GM21367 (cell line): Measurements from ENCODE around the gene CFAP77.
"Not testable (repeated sequence)": the region's sequence is repeated elsewhere in the genome, so short reads cannot be mapped to it uniquely, and the experiment has no call there.

Experiments used
- ATAC-seq: cut with Tn5 transposase; IDR thresholded peaks from one replicate; pipeline ENCODE4 v1.9.1; 2021; ENCODE audit not compliant: unreplicated experiment

Gene CFAP77

DNA sequence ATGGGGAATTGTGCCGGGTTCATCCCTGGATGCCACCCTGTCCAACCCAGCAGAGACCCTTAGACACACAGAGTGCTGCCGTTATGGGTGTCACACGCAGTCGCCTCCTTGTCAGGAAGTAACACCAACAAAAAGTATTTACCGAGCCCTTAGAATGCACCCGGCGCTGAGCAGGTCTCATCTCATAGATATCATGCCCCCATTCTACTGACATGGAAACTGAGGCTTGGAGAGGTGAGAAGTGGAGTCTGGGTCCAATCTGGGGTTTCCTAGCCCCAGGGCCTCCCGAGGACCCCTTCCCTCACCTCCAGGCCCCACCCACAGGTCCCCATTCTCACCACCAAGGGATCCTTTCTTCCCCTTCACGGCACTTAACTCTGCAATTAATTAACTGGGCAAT lies 135.6 kb downstream of the CFAP77 start:
- no peak for ATAC-seq

DNA sequence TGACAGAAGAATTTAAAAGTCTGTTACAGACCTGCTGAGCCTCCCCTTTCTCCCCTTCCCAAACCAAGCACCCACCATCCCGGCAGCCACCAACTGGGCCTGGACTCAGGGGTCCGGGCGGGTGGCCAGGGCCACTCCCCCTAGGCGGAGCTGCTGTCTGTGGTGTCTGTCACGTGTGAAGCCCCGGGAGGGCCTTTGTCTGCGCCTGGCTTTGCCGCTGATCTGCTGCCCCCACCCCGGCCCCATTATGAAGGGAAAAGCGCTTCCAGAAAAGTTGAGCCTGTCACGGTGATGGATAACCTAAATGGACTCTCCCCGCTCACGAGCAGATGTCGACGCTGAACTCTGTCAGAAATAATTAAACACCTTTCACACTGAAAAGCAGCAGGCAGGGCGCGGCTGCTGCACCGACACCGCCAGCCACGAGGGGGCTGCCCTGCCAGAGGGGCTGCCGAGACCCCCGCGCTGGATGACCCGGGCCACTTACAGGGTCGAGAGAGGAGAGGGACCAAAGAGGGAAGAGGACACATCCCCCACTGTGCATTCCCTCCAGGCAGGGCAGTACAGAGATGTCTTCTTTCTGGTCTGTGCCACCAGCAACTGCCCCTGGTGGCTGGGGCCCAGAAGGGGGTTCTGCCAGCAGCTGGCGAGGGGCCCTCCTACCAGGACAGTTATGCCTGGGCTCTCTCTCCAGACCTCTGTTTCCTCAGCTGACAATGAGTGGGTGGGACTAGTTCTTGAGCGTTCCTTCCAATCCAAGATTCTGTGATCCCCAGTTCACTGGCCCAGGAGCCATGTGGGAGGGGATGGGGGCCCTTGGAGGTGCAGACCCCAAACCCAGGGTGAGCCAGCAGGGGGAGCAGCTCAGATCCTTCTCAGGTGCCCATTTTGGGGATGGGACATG lies 136.4 kb downstream of the CFAP77 start:
- no peak for ATAC-seq

DNA sequence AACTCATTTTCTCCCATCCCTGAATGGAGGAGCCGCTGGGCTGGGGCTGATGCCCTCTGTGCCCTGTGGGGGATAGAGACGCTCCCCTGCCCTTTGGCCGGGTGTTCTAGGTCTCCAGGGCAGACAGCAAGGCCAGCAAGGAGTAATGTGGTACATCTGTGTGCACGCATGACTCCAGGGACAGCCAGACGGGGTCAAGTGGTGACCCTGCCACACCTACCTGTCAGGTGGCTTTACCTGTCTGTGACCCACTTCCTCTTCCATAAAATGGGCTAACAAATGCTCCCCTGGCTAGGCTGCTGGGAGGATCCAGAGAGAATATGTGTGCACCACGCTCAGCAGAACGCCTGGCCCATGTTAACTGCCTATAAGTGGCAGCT lies 137.0 kb downstream of the CFAP77 start:
- no peak for ATAC-seq

DNA sequence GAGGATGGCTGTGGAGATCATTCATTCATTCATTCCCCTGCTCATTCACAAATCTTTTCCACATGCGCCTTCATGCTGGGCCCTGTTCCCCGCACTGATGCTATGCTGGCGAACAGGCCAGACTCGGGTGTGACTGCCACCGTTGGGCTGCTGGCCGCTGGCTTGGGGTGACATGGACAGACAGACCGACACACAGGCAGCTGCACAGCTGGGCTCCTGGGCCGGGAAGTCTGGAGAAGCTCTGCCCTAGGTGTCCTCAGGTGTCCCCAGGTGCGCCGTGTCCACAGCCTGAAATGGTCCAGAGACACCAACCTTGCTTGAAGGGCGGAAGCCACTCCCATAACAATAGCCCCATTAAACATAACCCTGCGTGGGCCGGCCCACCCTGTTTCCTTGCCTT lies 137.4 kb downstream of the CFAP77 start:
- no peak for ATAC-seq

DNA sequence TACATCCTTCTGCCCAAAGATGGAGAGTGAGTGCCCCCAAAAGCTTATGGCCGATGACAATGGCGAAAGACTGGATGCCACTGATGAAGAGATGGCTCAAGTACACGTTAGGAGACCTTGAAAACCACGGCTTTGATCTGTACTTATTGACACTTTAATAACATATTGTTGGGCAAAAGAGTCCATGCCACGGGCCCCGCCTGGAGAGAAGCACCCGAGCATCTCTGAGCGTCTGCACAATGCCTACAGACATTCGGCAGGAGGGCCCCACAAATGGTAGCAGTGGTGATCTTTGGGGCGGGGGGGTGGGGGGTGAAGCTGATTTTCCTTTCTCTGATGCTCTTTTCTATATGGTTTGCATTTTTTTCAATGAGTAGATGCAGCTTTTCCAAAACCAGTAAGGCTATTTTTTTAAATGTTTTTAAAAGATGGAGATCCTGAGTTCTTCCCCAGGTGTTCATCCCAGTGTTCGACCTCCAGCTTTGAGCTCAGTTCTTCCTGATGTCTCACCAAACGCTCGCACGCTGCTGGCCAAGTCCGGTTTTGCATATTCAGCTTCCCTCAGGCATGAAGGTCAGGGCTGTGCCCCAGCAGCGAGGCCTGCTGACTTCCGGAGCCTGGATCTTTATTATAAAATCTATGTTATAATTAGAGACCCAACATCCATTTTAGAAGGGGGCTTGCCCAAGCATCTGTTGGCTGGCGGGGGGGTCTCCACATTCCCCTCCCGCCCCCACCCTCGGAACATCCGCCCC lies 138.1 kb downstream of the CFAP77 start:
- ATAC-seq, result no peak

DNA sequence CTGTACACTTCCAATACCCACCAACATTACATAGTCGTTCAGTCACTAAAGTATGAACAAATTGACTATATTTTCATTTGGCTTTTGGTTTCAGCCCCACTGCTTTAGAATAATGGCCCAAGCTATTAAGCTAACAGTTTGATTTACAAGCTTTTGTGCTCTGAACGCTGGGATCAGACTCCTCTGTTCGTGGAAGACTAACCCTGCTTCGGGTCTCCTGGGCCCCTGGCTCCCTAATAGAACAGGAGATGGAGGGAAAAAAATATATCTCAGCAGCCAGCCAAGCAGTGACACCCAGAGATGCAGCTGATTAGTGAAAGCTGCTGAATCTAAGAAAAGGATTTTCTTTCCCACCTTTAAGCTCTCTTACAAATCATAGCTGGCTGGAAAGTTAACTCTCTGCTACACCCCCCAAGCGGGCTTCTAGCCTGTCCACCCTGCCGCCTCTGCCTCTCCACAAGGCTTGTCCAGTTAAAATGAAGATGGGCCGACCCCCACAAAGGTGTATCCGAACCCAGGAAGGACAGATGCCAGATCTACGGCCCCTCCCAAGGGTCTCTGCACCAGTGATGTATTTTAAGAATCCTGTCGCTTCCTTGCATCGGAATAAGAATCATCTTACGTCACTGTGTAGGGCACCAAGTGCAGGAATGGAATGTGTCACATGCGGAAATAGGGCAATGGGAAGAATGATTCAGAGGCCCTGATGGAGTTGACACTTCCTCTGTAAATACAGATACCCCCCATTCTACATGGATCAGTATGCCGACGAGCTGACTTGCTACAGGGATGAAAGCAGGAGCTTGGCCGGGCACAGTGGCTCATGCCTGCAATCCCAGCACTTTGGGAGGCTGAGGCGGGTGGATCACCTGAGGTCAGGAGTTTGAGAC lies 139.0 kb downstream of the CFAP77 start:
- no peak for ATAC-seq

DNA sequence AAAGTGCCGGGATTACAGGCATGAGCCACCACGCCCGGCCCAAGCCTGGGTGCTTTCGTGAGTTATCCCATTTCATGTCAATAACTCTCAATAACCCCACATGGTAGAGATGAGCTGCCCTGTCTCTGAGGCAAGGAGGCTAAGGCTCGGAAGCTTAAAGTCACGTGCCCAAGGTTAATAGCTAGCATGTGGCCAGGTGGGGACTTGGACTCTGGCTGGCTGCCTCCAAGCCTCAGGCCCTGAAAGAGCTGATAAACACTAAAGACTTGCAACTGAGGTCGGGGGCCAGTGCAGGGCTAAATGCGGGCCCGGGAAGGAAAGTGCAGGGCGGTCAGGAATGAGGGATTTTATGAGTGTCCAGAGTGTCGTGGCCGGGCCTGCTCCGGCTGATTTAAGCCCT lies 141.5 kb downstream of the CFAP77 start:
- no peak for ATAC-seq

DNA sequence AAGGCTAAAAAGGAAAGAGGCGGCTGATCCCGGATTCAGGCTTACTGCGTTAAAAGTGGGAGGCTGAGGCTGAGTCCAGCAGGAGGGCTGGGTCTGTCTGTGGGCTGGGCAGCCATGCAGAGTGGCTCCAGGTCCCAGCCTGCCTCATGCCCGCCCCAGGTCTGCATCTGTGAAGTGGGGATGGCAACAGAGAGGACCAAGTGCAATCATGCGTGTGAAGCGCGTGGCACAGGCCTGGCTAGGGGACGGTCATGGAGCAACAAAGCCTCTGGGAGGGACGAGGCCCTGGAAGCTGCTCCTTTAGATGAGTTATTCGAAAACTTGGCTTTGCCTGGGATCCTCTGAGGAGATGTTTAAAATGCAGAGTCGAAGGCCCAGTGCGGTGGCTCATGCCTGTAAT lies 142.0 kb downstream of the CFAP77 start:
- ATAC-seq, result no peak

DNA sequence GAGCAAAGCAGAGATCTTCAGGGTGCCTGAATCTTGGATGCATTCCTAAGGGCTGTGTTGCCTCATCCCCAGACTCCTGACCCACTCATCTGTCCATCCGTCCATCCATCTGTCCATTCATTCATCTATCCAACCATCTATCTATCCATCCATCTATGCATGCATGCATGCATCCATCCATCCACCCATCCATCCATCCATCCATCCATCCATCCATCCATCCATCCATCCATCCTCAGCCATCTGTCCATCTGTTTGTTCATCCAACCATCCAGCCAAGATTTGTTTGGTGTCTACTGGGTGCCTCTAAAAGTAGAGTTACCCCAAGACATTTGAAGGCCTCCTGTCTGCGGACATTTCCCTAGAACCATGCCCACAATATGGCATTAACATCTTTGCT lies 144.7 kb downstream of the CFAP77 start:
- no peak for ATAC-seq

DNA sequence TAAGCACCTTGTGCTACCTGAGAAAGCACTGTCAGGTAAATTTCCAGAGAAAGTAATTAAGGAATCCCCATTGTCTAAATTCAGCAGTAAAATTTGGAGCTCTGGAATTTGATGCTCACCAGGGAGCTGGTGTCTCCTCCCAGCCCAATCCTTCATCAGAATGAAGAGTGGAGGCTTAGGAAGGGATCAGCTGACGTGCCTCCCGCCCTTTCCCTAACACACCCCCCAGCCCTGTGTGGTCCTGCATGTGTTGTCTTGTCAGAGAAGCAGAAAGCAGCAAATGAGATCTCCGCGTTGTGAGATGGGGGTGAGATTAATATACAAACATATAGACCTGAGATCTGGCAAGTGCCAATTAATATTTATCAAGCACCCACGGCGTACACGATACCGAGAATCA lies 145.5 kb downstream of the CFAP77 start:
- no peak for ATAC-seq

DNA sequence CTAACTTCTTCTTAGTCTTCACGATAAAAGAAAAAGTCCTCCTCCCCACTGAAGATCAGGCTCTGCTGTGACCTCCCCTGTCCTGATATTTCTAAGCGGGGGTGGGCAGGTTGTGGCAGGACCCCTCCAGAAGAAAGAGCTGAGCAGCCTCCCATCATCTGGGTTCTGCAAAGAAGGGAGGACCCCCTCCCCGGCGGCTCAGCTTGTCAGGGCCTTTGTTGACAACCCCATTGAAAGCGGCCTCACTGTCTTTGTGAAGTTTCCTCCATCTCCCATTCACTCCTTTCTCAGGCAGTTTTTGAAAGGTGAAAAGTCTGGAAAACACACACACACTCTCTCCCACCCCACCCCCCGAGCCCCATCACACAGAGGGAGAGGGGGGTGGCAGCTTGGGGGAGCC lies 146.2 kb downstream of the CFAP77 start:
- no peak for ATAC-seq

DNA sequence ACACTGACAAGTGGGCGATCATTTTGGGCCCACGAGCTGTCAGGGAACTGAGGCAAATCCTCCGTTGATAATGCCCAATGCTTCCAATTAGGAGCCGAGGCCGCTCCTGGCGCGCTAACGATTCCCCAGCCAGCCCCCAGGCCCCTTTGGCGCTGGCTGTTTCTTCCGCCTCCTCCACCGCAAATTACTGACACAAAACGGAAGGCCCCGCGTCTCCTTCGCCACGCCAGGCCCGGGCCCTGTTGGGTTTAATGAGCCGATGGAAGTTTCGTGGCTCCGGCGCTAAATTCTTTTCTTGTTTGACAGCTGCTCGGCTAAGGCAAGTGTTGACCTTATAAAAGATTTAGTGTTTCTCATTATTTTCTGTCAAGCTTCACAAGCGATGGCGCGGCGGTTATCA lies 146.7 kb downstream of the CFAP77 start:
- no peak for ATAC-seq

DNA sequence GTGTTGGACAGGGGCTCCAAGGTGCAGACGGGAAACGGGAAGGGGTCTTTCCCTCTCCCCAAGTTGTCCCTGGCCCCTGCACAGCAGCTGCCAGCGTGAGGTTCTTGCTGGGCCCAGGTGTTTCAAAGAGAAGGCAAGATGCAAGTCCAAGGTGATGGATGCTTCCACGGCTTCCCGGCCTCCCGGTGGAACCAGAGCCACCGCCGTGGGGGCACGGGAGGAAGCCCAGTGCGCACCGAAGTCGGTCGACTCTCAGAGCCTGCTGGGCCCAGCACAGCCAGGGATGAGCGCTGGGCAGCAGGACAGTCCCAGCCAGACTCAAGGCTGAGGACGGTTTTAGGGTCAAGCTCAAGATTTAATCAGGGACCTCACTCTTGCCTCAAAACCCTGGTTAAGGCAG lies 147.1 kb downstream of the CFAP77 start:
- no peak for ATAC-seq

DNA sequence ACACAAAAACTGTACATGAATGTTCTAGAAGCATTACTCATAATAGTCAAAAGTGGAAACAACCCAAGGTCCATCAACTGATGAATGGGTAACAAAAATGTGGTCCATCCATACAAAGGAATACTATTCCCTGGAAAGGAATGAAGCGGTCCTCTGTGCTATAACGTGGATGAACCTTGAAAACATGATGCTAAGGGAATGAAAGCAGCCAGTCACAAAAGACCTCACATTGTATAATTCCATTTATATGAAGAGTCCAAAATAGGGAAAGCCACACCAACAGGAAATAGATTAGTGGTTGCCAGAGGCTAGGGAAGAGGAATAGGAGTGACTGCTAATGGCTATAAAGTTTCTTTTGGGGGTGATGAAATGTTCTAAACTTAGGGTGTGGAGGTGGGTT lies 149.7 kb downstream of the CFAP77 start:
- ATAC-seq, result no peak

DNA sequence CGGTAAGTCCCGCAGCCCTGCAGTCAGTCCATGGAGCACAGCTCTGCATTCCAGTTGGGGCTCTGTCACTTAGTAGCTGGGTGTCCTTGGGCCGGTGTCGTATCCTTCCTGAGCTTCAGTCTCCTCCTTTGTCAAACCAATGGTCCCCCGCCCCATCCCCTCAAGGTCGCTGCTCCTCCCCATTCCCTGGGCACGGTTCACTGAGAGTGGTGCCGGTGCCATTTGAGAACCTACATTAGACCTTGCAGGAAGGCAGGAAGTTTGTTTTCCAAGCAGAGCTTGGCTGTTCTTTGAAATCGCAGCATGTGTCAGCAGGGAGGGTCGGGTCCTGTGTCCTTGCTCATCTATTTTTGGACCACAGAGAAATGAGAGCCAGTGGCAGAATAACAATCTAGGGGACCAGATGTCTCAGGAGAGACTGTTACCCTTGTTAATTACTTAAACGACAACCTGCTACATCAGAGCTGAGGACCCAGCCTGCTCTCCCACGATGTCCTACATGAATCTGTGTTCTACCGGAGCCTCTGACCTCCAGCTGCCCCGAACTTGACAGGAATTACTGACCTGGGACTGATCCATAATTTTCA lies 150.7 kb downstream of the CFAP77 start:
- ATAC-seq, result no peak

DNA sequence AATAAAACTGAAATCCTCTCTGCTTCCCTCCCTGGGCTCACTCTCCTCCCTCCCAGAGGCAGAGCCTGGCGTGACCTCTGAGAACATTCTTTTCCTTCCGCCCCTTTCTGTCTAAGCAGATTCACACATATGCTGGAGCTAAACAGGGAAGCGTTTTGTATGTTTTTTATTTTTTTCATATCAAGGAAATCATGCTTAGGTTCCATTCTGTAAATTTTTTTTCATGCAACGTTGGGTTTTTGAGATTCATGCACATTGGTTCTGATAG lies 152.2 kb downstream of the CFAP77 start:
- no peak for ATAC-seq

DNA sequence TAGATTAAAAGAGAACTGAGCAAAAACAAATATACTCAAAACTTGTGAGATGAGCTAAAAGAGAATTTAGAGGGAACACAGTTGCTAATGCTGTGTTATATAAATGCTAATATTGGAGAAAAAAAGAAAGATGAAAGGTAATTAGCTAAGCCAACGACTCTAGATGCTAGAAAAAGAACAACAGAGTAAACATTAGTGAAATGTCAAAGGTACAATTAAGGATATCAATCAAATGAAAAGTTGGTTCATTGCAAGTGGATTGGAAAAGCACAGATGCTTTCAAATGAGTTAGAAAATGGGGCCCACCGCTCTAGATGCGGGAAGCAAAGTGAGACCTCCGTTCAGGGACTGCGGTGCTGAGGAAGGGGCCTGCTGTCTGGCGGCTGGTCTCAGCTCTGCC lies 154.5 kb downstream of the CFAP77 start:
- no peak for ATAC-seq

DNA sequence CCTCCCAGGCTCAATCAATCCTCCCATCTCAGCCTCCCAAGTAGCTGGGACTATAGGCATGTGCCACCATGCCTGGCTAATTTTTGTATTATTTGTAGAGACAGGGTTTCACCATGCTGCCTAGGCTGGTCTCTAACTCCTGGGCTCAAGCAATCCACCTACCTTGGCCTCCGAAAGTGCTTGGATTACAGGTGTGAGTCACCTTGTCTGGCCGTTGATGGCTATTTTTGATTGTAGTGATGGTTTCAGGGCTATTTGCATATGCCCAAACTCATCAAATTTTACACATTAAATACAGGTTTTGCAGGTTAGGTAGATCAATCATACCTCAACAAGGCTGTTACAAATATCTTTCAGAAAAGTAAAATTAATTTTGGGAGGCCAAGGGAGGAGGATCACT lies 158.8 kb downstream of the CFAP77 start:
- not testable (repeated sequence) for ATAC-seq

DNA sequence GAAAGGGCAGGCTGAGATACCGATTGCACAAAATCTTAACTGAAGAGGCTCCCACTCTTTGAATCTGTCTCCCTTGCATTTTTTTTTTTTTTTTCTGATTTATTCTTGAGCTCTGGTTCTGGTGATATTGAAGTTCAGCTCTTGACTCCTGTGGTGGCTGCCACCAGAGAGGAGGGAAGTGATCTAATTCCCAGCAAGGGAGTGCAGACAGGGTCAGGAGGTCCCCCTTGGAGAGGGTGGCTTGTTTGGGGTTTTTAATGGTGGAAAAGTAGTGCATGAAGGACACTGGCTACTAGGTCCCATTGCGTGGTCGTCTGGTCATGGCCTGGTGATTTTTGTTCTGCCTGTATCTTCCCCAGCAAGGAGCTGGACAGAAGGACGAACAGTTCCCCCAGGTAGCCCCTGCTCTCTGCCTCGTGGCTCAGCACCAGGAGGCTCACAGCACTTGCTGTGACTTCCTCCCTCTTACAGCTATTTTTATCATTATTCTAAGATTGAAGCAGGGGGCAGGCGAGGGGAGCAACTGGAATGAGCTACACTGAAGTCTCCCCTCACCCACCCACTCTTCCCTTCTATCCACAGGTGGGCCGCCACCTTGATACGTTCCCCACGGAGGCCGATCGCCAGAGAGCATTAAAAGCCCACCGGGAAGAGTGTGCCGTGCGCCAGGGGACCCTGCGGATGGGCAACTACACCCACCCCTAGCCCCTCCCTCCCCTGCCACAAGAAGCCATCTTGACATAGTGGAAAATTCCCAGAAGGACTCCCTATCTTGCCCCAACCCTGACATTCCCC lies 162.0 kb downstream of the CFAP77 start:
- ATAC-seq, result no peak

DNA sequence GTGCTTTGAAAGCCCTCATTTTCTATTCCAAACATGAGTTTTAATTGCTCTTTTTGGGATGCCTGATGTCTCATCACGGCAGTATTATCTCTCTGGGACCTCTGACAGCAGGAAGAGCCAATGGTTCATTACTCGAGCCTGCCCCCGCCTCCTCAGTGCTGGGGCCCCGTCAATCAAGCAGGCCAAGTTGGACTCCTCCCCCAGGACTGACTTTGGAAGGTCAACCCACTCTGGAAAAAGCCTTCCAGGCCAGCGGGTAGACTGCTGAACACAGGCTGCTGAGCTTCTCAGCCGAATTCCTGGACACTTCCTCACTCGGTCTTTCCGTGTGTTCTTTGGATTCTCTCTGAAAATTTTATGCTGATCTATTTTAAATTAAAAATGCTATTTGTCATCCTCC lies 162.9 kb downstream of the CFAP77 start:
- ATAC-seq, result no peak
